ENCODE data around the gene GDF10. TPM values are rescaled to one million over a fixed set of nuclear protein-coding genes. Genes with fewer than 3 reads are reported as not detected.

The GDF10 gene
- total and polyA plus RNA-seq, 9 of the 15 experiments (the other 6 are each of a cell fraction or from before 2014, with no cell fraction given) = 0.03 to 0.20 (median 0.11) TPM; not detected in 6

GRCh38 chr10:47326927-47327330, 26.9 kb downstream of the GDF10 start (continued):
- TF ChIP-seq MGA (IDR thresholded peaks at IDR 0.05) = peak; percentile 94
- peak; percentile 82; the same call in 1 of the 2 replicates for TF ChIP-seq SOX6 (IDR thresholded peaks at IDR 0.05)
- TF ChIP-seq HEY1 (CRISPR knock-in tag; IDR thresholded peaks at IDR 0.05; ENCODE audit: borderline replicate concordance) = no peak
- no peak for TF ChIP-seq MXI1 (IDR thresholded peaks at IDR 0.05; ENCODE audit: low read depth, low read length)
- TF ChIP-seq TBL1XR1 (IDR thresholded peaks at IDR 0.05; ENCODE audit: low read length in 2 of 2) = no peak
- TF ChIP-seq, protein P1, sequence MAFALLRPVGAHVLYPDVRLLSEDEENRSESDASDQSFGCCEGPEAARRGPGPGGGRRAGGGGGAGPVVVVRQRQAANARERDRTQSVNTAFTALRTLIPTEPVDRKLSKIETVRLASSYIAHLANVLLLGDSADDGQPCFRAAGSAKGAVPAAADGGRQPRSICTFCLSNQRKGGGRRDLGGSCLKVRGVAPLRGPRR (CRISPR knock-in tag; IDR thresholded peaks at IDR 0.05) = 0 out of 2 replicates have a peak, but pooled peaks have one; percentile 25
- 0 out of 2 replicates have a peak, but pooled peaks have one; percentile 50 for TF ChIP-seq OTX1 (CRISPR knock-in tag; IDR thresholded peaks at IDR 0.05)
- no peak for TF ChIP-seq ZNF696 (CRISPR knock-in tag; conservative IDR thresholded peaks at IDR 0.05)
- peak; percentile 24; the same call in 1 of the 2 replicates for TF ChIP-seq EP300 (IDR thresholded peaks at IDR 0.05; ENCODE audit: low read length)
- TF ChIP-seq POLR2AphosphoS5 (IDR thresholded peaks at IDR 0.05; ENCODE audit: control insufficient read depth, insufficient read depth, low read depth, low read length) = no peak
- TF ChIP-seq ZBTB34 (CRISPR knock-in tag; IDR thresholded peaks at IDR 0.05) = no peak
- TF ChIP-seq E2F3 (CRISPR knock-in tag; IDR thresholded peaks at IDR 0.05) = no peak
- no peak for TF ChIP-seq ARHGAP35 (IDR thresholded peaks at IDR 0.05; ENCODE audit: partially characterized antibody)
- TF ChIP-seq, protein P2, sequence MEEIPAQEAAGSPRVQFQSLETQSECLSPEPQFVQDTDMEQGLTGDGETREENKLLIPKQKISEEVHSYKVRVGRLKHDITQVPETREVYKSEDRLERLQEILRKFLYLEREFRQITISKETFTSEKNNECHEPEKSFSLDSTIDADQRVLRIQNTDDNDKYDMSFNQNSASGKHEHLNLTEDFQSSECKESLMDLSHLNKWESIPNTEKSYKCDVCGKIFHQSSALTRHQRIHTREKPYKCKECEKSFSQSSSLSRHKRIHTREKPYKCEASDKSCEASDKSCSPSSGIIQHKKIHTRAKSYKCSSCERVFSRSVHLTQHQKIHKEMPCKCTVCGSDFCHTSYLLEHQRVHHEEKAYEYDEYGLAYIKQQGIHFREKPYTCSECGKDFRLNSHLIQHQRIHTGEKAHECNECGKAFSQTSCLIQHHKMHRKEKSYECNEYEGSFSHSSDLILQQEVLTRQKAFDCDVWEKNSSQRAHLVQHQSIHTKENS (CRISPR knock-in tag; IDR thresholded peaks at IDR 0.05) = no peak

Measured in K562 (cell line).